Neural cell (in vitro differentiated cells): ENCODE measurements around the gene ZNF407. TPM values are rescaled to one million over a fixed set of nuclear protein-coding genes. Genes with fewer than 3 reads are reported as not detected.

ENCODE experiments used
- H2AFZ ChIP-seq: fragments of 200-600, 300-800 bp; sonication (generic), shearing (Covaris generic); 2 replicates; pipeline ENCODE4 v1.6.0; 2014; ENCODE audit warnings: low read depth, mild to moderate bottlenecking, antibody characterized with exemption, low read length, moderate library complexity
- H3F3A ChIP-seq: fragments of 200-600 bp; shearing (Covaris generic); 2 replicates; pipeline ENCODE4 v1.6.1; 2016; ENCODE audit warnings: mild to moderate bottlenecking, moderate library complexity, mixed read lengths, antibody characterized with exemption, low read length; ENCODE audit not compliant: insufficient read depth, poor library complexity, severe bottlenecking
- H3K27ac ChIP-seq: fragments of 200-600, 300-800 bp; sonication (generic), shearing (Covaris generic); 2 replicates; pipeline ENCODE4 v1.5.1; 2014; ENCODE audit warnings: mild to moderate bottlenecking, low read length, moderate library complexity
- H3K27me3 ChIP-seq: fragments of 300-800, 200-600 bp; sonication (generic), shearing (Covaris generic); 2 replicates; pipeline ENCODE4 v1.6.0; 2014; ENCODE audit warnings: mild to moderate bottlenecking, low read depth, low read length, moderate library complexity; ENCODE audit not compliant: insufficient read depth
- H3K36me3 ChIP-seq: fragments of 300-800, 200-600 bp; sonication (generic), shearing (Covaris generic); 2 replicates; pipeline ENCODE4 v1.5.1; 2014; ENCODE audit warnings: mild to moderate bottlenecking, antibody characterized with exemption, low read length, moderate library complexity; ENCODE audit not compliant: insufficient read depth
- H3K4me2 ChIP-seq: fragments of 300-800, 200-600 bp; sonication (generic), shearing (Covaris generic); 2 replicates; pipeline ENCODE4 v1.6.0; 2014; ENCODE audit warnings: mild to moderate bottlenecking, low read length
- H3K4me3 ChIP-seq: fragments of 300-800, 200-600 bp; sonication (generic), shearing (Covaris generic); 2 replicates; pipeline ENCODE4 v1.5.1; 2014; ENCODE audit warnings: mild to moderate bottlenecking, low read length, moderate library complexity
- H3K79me2 ChIP-seq: fragments of 200-600 bp; shearing (Covaris generic); replicated peaks from 2 replicates; pipeline ENCODE4 v1.6.0; 2014; ENCODE audit warnings: mild to moderate bottlenecking, low read length, moderate library complexity; ENCODE audit not compliant: insufficient read depth
- H3K9ac ChIP-seq: fragments of 300-800, 200-600 bp; sonication (generic), shearing (Covaris generic); 2 replicates; pipeline ENCODE4 v1.6.1; 2016; ENCODE audit warnings: mild to moderate bottlenecking, low read length, mixed read lengths
- H3K9me2 ChIP-seq: fragments of 200-600 bp; shearing (Covaris generic); 2 replicates; pipeline ENCODE4 v1.6.1; 2016; ENCODE audit warnings: mild to moderate bottlenecking, low read length, mixed read lengths; ENCODE audit not compliant: insufficient read depth
- H3K9me3 ChIP-seq: fragments of 200-600, 300-800 bp; sonication (generic), shearing (Covaris generic); 2 replicates; pipeline ENCODE4 v1.6.1; 2016; ENCODE audit warnings: mild to moderate bottlenecking, mixed run types, low read length, moderate library complexity, mixed read lengths
- H4K20me1 ChIP-seq: fragments of 200-600 bp; shearing (Covaris generic); 2 replicates; pipeline ENCODE4 v1.6.1; 2016; ENCODE audit warnings: mild to moderate bottlenecking, mixed run types; ENCODE audit not compliant: insufficient read depth
- EP300 ChIP-seq: fragments of 450-650 bp; conservative IDR thresholded peaks from 2 replicates; pipeline ENCODE4 v1.6.1; 2014; ENCODE audit warnings: antibody characterized with exemption, mild to moderate bottlenecking, moderate library complexity; ENCODE audit not compliant: poor library complexity, severe bottlenecking
- EZH2 ChIP-seq: fragments of 200-600, 300-800 bp; shearing (Covaris generic), sonication (generic); IDR thresholded peaks from 2 replicates; pipeline ENCODE4 v1.6.1; 2014; ENCODE audit warnings: antibody characterized with exemption, low read length, borderline replicate concordance, mild to moderate bottlenecking; ENCODE audit not compliant: insufficient read depth, poor library complexity, severe bottlenecking
- MXI1 ChIP-seq: fragments of 450-650 bp; conservative IDR thresholded peaks from 2 replicates; pipeline ENCODE4 v1.6.1; 2014; ENCODE audit warnings: antibody characterized with exemption, mild to moderate bottlenecking; ENCODE audit not compliant: poor library complexity, severe bottlenecking
- POLR2AphosphoS5 ChIP-seq: IDR thresholded peaks from 2 replicates; pipeline ENCODE4 v1.6.1; 2012
- RAD21 ChIP-seq: fragments of 450-650 bp; conservative IDR thresholded peaks from 2 replicates; pipeline ENCODE4 v1.6.1; 2014; ENCODE audit warnings: antibody characterized with exemption, mild to moderate bottlenecking, moderate library complexity
- SMC3 ChIP-seq: fragments of 450-650 bp; conservative IDR thresholded peaks from 2 replicates; pipeline ENCODE4 v1.6.1; 2014; ENCODE audit warnings: antibody characterized with exemption, mild to moderate bottlenecking, moderate library complexity; ENCODE audit not compliant: poor library complexity
- TAF1 ChIP-seq: IDR thresholded peaks from 2 replicates; pipeline ENCODE4 v1.6.1; 2012; ENCODE audit warnings: low read depth
- polyA plus RNA-seq: library from polyadenylated mRNA; depleted of rRNA; stranded (reverse); fragments of >200 nt; gene quantifications from 2 replicates; pipeline ENCODE4 v1.2.3, GENCODE V29; 2014
- TF ChIP-seq, protein P1 (sequence below): IDR thresholded peaks from 2 replicates; pipeline ENCODE4 v1.6.1; 2012; ENCODE audit warnings: borderline replicate concordance
- TF ChIP-seq, protein P2 (sequence below): fragments of 450-650 bp; IDR thresholded peaks from 2 replicates; pipeline ENCODE4 v1.5.1; 2014; ENCODE audit warnings: antibody characterized with exemption, mild to moderate bottlenecking, moderate library complexity; ENCODE audit not compliant: poor library complexity, severe bottlenecking

ZNF407 gene
- polyA plus RNA-seq, 1 donor from 2014 or later, result 2.9 TPM

GRCh38 chr18:74758995-74759394, 161.3 kb downstream of the ZNF407 start:
- Histone ChIP-seq H3F3A (no peaks in the 10 kb centered on the region), H3K9me3 (peaks cover 4% of the 10 kb centered on the region), H4K20me1 (no peaks in the 10 kb centered on the region), H3K4me2 (no peak overlapping the region), H3K27me3 (no peaks in the 10 kb centered on the region), H3K4me3 (no peak overlapping the region), H2AFZ (no peak overlapping the region), H3K27ac (no peak overlapping the region), H3K79me2 (no peaks in the 10 kb centered on the region), H3K36me3 (no peaks in the 10 kb centered on the region), H3K9ac (no peak overlapping the region), H3K9me2 (no peaks in the 10 kb centered on the region)
- TF ChIP-seq MXI1, result no peak
- TF ChIP-seq SMC3, result no peak
- TF ChIP-seq, protein P1, sequence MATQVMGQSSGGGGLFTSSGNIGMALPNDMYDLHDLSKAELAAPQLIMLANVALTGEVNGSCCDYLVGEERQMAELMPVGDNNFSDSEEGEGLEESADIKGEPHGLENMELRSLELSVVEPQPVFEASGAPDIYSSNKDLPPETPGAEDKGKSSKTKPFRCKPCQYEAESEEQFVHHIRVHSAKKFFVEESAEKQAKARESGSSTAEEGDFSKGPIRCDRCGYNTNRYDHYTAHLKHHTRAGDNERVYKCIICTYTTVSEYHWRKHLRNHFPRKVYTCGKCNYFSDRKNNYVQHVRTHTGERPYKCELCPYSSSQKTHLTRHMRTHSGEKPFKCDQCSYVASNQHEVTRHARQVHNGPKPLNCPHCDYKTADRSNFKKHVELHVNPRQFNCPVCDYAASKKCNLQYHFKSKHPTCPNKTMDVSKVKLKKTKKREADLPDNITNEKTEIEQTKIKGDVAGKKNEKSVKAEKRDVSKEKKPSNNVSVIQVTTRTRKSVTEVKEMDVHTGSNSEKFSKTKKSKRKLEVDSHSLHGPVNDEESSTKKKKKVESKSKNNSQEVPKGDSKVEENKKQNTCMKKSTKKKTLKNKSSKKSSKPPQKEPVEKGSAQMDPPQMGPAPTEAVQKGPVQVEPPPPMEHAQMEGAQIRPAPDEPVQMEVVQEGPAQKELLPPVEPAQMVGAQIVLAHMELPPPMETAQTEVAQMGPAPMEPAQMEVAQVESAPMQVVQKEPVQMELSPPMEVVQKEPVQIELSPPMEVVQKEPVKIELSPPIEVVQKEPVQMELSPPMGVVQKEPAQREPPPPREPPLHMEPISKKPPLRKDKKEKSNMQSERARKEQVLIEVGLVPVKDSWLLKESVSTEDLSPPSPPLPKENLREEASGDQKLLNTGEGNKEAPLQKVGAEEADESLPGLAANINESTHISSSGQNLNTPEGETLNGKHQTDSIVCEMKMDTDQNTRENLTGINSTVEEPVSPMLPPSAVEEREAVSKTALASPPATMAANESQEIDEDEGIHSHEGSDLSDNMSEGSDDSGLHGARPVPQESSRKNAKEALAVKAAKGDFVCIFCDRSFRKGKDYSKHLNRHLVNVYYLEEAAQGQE, result no peak
- no peak for TF ChIP-seq TAF1
- no peak for TF ChIP-seq RAD21
- TF ChIP-seq EP300, result no peak
- no peak for TF ChIP-seq EZH2
- TF ChIP-seq, protein P2, sequence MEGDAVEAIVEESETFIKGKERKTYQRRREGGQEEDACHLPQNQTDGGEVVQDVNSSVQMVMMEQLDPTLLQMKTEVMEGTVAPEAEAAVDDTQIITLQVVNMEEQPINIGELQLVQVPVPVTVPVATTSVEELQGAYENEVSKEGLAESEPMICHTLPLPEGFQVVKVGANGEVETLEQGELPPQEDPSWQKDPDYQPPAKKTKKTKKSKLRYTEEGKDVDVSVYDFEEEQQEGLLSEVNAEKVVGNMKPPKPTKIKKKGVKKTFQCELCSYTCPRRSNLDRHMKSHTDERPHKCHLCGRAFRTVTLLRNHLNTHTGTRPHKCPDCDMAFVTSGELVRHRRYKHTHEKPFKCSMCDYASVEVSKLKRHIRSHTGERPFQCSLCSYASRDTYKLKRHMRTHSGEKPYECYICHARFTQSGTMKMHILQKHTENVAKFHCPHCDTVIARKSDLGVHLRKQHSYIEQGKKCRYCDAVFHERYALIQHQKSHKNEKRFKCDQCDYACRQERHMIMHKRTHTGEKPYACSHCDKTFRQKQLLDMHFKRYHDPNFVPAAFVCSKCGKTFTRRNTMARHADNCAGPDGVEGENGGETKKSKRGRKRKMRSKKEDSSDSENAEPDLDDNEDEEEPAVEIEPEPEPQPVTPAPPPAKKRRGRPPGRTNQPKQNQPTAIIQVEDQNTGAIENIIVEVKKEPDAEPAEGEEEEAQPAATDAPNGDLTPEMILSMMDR, result no peak
- no peak for TF ChIP-seq POLR2AphosphoS5

GRCh38 chr18:74760026-74760425, 162.4 kb downstream of the ZNF407 start:
- H3K9me2 ChIP-seq, result no peaks in the 10 kb centered on the region
- no peaks in the 10 kb centered on the region for H4K20me1 ChIP-seq
- H3K79me2 ChIP-seq, result no peaks in the 10 kb centered on the region
- H3K27ac ChIP-seq, result no peak overlapping the region
- no peaks in the 10 kb centered on the region for H3K36me3 ChIP-seq
- H3K4me3 ChIP-seq, result no peak overlapping the region
- no peaks in the 10 kb centered on the region for H3F3A ChIP-seq
- TF ChIP-seq, protein P1, result no peak
- no peak for TF ChIP-seq MXI1
- TF ChIP-seq POLR2AphosphoS5, result no peak
- TF ChIP-seq TAF1, result no peak
- no peak for TF ChIP-seq EP300
- no peak for TF ChIP-seq EZH2
- TF ChIP-seq RAD21, result no peak
- TF ChIP-seq, protein P2, result no peak
- TF ChIP-seq SMC3, result no peak
- H3K9ac ChIP-seq, result no peak overlapping the region
- no peak overlapping the region for H3K4me2 ChIP-seq
- H2AFZ ChIP-seq, result no peak overlapping the region
- no peaks in the 10 kb centered on the region for H3K27me3 ChIP-seq
- H3K9me3 ChIP-seq, result peaks cover 4% of the 10 kb centered on the region
